Regular cardiac myocyte (primary cell): Measurements from ENCODE around the gene ALG9. TPM values are rescaled to one million over a fixed set of nuclear protein-coding genes. Genes with fewer than 3 reads are reported as not detected.

Experiments used
- total RNA-seq: library from RNA; depleted of rRNA; stranded (reverse); fragments of >200 nt; gene quantifications from 2 replicates; pipeline ENCODE4 v1.2.3, GENCODE V29; 2014

ALG9 gene
- total RNA-seq, result 37.5 and 45.1 TPM in 2 replicates

GRCh38 chr11:111870886-111871692, at the start of gene ALG9:
Gene ALG9, minus strand, starts transcription at chr11:111871581. Its CDS starts 99 bp downstream, at chr11:111871482.

GRCh38 chr11:111918390-111919256, 47.2 kb upstream of the ALG9 start, which contains the start of gene C11orf52:
Gene C11orf52, plus strand, starts transcription at chr11:111918913. Its CDS starts 60 bp downstream, at chr11:111918973.

GRCh38 chr11:111912535-111912934, 41.2 kb upstream of the ALG9 start, which contains the start of gene HSPB2:
Gene HSPB2, plus strand, starts transcription at chr11:111912734. Its CDS starts 96 bp downstream, at chr11:111912830.

GRCh38 chr11:111911563-111912401, 40.4 kb upstream of the ALG9 start, which contains the start of gene CRYAB:
Gene CRYAB, minus strand, starts transcription at chr11:111911770. Its CDS starts 46 bp downstream, at chr11:111911724.

GRCh38 chr11:111878849-111879636, 7.7 kb upstream of the ALG9 start, which contains the start of the genes CFAP68 and FDXACB1:
Gene CFAP68, plus strand, starts transcription at chr11:111879541. Its CDS starts 20 bp downstream, at chr11:111879561.
Gene FDXACB1, minus strand, starts transcription at chr11:111879165. Its CDS starts 33 bp downstream, at chr11:111879132.

GRCh38 chr11:111765984-111766833, 105.2 kb downstream of the ALG9 start, which contains the start of gene PPP2R1B:
Gene PPP2R1B, minus strand, starts transcription at chr11:111766389. Its CDS starts 28 bp downstream, at chr11:111766361.

Other genes starting within 250 kb of the ALG9 start
- 44.3 and 50.2 TPM in 2 replicates for gene PPP2R1B, start 105.2 kb downstream of the ALG9 start, total RNA-seq
- 2.0 and 5.2 TPM in 2 replicates for gene FDXACB1, start 7.6 kb upstream of the ALG9 start, total RNA-seq
- 7.3 and 7.9 TPM in 2 replicates for gene CFAP68, start 8.0 kb upstream of the ALG9 start, total RNA-seq
- gene CRYAB, start 40.2 kb upstream of the ALG9 start, total RNA-seq, result 41.2 and 44.7 TPM in 2 replicates
- gene HSPB2, start 41.2 kb upstream of the ALG9 start, total RNA-seq, result 0.28 and 0.77 TPM in 2 replicates
- 0.38 and 1.4 TPM in 2 replicates for gene C11orf52, start 47.3 kb upstream of the ALG9 start, total RNA-seq
- 12.5 and 22.3 TPM in 2 replicates for gene DIXDC1, start 65.8 kb upstream of the ALG9 start, total RNA-seq
- gene DLAT, start 153.8 kb upstream of the ALG9 start, total RNA-seq, result 33.0 and 52.1 TPM in 2 replicates
- gene PIH1D2, start 202.4 kb upstream of the ALG9 start, total RNA-seq, result 1.4 and 1.9 TPM in 2 replicates
- gene NKAPD1, start 202.7 kb upstream of the ALG9 start, total RNA-seq, result 21.1 and 27.9 TPM in 2 replicates
- gene TIMM8B, start 215.2 kb upstream of the ALG9 start, total RNA-seq, result 42.0 and 80.5 TPM in 2 replicates
- 158 and 183 TPM in 2 replicates for gene SDHD, start 215.3 kb upstream of the ALG9 start, total RNA-seq